Suprapubic skin (tissue), 4 donors: ENCODE measurements around the gene SLC16A3.

Experiments
- CTCF ChIP-seq, 2 donors: fragments of 200-600 bp in 1 of 2; fragments of 450-650 bp in 1 of 2; sonication (generic) in 1 of 2; IDR thresholded peaks; one replicate each; pipeline ENCODE4 v1.5.1; 2016 to 2019; ENCODE audit warnings: antibody characterized with exemption in 2 of 2, mild to moderate bottlenecking in 1 of 2, moderate library complexity in 1 of 2
- EP300 ChIP-seq: sonication (generic); formaldehyde crosslinking; IDR thresholded peaks from one replicate; pipeline ENCODE4 v1.6.1; 2017; ENCODE audit warnings: antibody characterized with exemption
- POLR2A ChIP-seq, 2 donors: fragments of 450-650 bp; IDR thresholded peaks; one replicate each; pipeline ENCODE4 v1.6.1; 2017; ENCODE audit warnings: antibody characterized with exemption in 2 of 2, mild to moderate bottlenecking in 2 of 2, moderate library complexity in 2 of 2
- POLR2AphosphoS5 ChIP-seq, 3 donors: sonication (generic); formaldehyde crosslinking; IDR thresholded peaks; one replicate each; pipeline ENCODE4 v1.6.1; 2017; ENCODE audit warnings: antibody characterized with exemption in 3 of 3

- no peak for TF ChIP-seq CTCF (IDR thresholded peaks at IDR 0.05)
- TF ChIP-seq POLR2AphosphoS5 (IDR thresholded peaks at IDR 0.05): no peak
- TF ChIP-seq POLR2A (IDR thresholded peaks at IDR 0.05): no peak
- no peak for TF ChIP-seq EP300
Observed at GRCh38 chr17:82201498-82201910, 27.3 kb upstream of the SLC16A3 start.
